HG02642 (cell line): Measurements from ENCODE around the gene C15orf39.
"Not testable (repeated sequence)": the region's sequence is repeated elsewhere in the genome, so short reads cannot be mapped to it uniquely, and the experiment has no call there.

Experiments used
- ATAC-seq: cut with Tn5 transposase; IDR thresholded peaks from one replicate; pipeline ENCODE4 v1.9.1; 2021; ENCODE audit warnings: mild to moderate bottlenecking; ENCODE audit not compliant: unreplicated experiment, poor library complexity

The C15orf39 gene

GRCh38 chr15:75209289-75209676 lies 7.6 kb downstream of the C15orf39 start:
- ATAC-seq, result no peak

GRCh38 chr15:75210811-75211230 lies 9.1 kb downstream of the C15orf39 start:
- ATAC-seq, result no peak

GRCh38 chr15:75211436-75212199 lies 9.9 kb downstream of the C15orf39 start:
- ATAC-seq, result no peak

GRCh38 chr15:75212200-75212858 lies 10.6 kb downstream of the C15orf39 start:
- ATAC-seq, result no peak

GRCh38 chr15:75213212-75213767 lies 11.6 kb downstream of the C15orf39 start:
- no peak for ATAC-seq

- no peak for ATAC-seq
Observed at GRCh38 chr15:75213768-75214221, 12.1 kb downstream of the C15orf39 start.

GRCh38 chr15:75214293-75215096 lies 12.8 kb downstream of the C15orf39 start:
- no peak for ATAC-seq

GRCh38 chr15:75215107-75216004 lies 13.7 kb downstream of the C15orf39 start:
- ATAC-seq, result no peak

- ATAC-seq, result no peak
Observed at GRCh38 chr15:75217012-75217411, 15.3 kb downstream of the C15orf39 start.

GRCh38 chr15:75217574-75217973 lies 15.9 kb downstream of the C15orf39 start:
- not testable (repeated sequence) for ATAC-seq

GRCh38 chr15:75219507-75219929 lies 17.8 kb downstream of the C15orf39 start:
- ATAC-seq, result not testable (repeated sequence)

- ATAC-seq, result no peak
Observed at GRCh38 chr15:75223688-75224087, 22.0 kb downstream of the C15orf39 start.

- no peak for ATAC-seq
Observed at GRCh38 chr15:75224281-75224680, 22.6 kb downstream of the C15orf39 start.

- ATAC-seq, result not testable (repeated sequence)
Observed at GRCh38 chr15:75225102-75225836, 23.6 kb downstream of the C15orf39 start.

- no peak for ATAC-seq
Observed at GRCh38 chr15:75225951-75226732, 24.5 kb downstream of the C15orf39 start.

- not testable (repeated sequence) for ATAC-seq
Observed at GRCh38 chr15:75227112-75227511, 25.4 kb downstream of the C15orf39 start.

- no peak for ATAC-seq
Observed at GRCh38 chr15:75227663-75228280, 26.1 kb downstream of the C15orf39 start.

GRCh38 chr15:75228787-75229186 lies 27.1 kb downstream of the C15orf39 start:
- ATAC-seq, result no peak
